ENCODE results near the gene TAT.
"Not testable (repeated sequence)": the region's sequence is repeated elsewhere in the genome, so short reads cannot be mapped to it uniquely, and the experiment has no call there.

TAT gene

GRCh38 chr16:71584543-71585317 is 7.8 kb upstream of the TAT start:
- DNase-seq (ENCODE audit: low read depth) = no peak

GRCh38 chr16:71582553-71582848 is 5.6 kb upstream of the TAT start:
- DNase-seq (ENCODE audit: low read depth) = not testable (repeated sequence)

GRCh38 chr16:71574702-71575101 is 2.2 kb downstream of the TAT start:
- no peak for DNase-seq (ENCODE audit: low read depth)

- no peak for DNase-seq (ENCODE audit: low read depth)
Observed at GRCh38 chr16:71573387-71574094, 3.4 kb downstream of the TAT start.

GRCh38 chr16:71572497-71573116 is 4.3 kb downstream of the TAT start:
- DNase-seq (ENCODE audit: low read depth) = no peak

GRCh38 chr16:71570144-71570543 is 6.7 kb downstream of the TAT start:
- no peak for DNase-seq (ENCODE audit: low read depth)

GRCh38 chr16:71569621-71570020 is 7.3 kb downstream of the TAT start:
- DNase-seq (ENCODE audit: low read depth) = no peak

GRCh38 chr16:71568551-71568950 is 8.3 kb downstream of the TAT start:
- DNase-seq (ENCODE audit: low read depth) = no peak

- DNase-seq (ENCODE audit: low read depth) = no peak
Observed at GRCh38 chr16:71567931-71568330, 9.0 kb downstream of the TAT start.

GRCh38 chr16:71565812-71566700 is 10.8 kb downstream of the TAT start:
- no peak for DNase-seq (ENCODE audit: low read depth)

- DNase-seq (ENCODE audit: low read depth) = no peak
Observed at GRCh38 chr16:71564335-71564967, 12.4 kb downstream of the TAT start.

GRCh38 chr16:71562552-71562951 is 14.3 kb downstream of the TAT start:
- no peak for DNase-seq (ENCODE audit: low read depth)

GRCh38 chr16:71561886-71562285 is 15.0 kb downstream of the TAT start:
- not testable (repeated sequence) for DNase-seq (ENCODE audit: low read depth)

GRCh38 chr16:71559855-71560254 is 17.0 kb downstream of the TAT start:
- DNase-seq (ENCODE audit: low read depth) = no peak

- no peak for DNase-seq (ENCODE audit: low read depth)
Observed at GRCh38 chr16:71557954-71558582, 18.8 kb downstream of the TAT start.

GRCh38 chr16:71557299-71557698 is 19.6 kb downstream of the TAT start:
- DNase-seq (ENCODE audit: low read depth) = no peak

GRCh38 chr16:71555230-71555891 is 21.5 kb downstream of the TAT start:
- DNase-seq (ENCODE audit: low read depth) = peak; percentile 69

GRCh38 chr16:71552698-71553503 is 24.0 kb downstream of the TAT start:
- DNase-seq (ENCODE audit: low read depth) = no peak

GRCh38 chr16:71547168-71547567 is 29.7 kb downstream of the TAT start:
- no peak for DNase-seq (ENCODE audit: low read depth)

- peak; percentile 28 for DNase-seq (ENCODE audit: low read depth)
Observed at GRCh38 chr16:71542377-71542776, 34.5 kb downstream of the TAT start.
